SK-N-SH (cell line): ENCODE results near the gene RARB. TPM values are rescaled to one million over a fixed set of nuclear protein-coding genes. Genes with fewer than 3 reads are reported as not detected.

ENCODE experiments used
- CTCF ChIA-PET: fragments of 300-600, 350-600 bp; formaldehyde crosslinking; extraction: SDS; loops from one replicate; lab custom pipeline; 2021; lab: Yijun Ruan, JAX
- POLR2A ChIA-PET: fragments of 350-600 bp; sonication (Branson Sonifier 250); formaldehyde crosslinking; extraction: SDS; loops from one replicate; lab custom pipeline; 2020; ENCODE audit warnings: antibody characterized with exemption, inconsistent platforms; lab: Yijun Ruan, JAX
- DNase-seq: peaks from one replicate; pipeline ENCODE4 v3.0.0; 2012
- H2AFZ ChIP-seq: fragments of 200-600 bp; sonication (generic); 2 replicates; pipeline ENCODE4 v1.8.1; 2016; ENCODE audit warnings: antibody characterized with exemption, mild to moderate bottlenecking, low read depth
- H3F3A ChIP-seq: fragments of 200-600 bp; sonication (generic); replicated peaks from 2 replicates; pipeline ENCODE3; 2016; ENCODE audit warnings: antibody characterized with exemption, mild to moderate bottlenecking; ENCODE audit not compliant: insufficient read depth
- H3K27ac ChIP-seq, 2 experiments: fragments of 200-500 bp in 1 of 2; fragments of 200-600 bp in 1 of 2; sonication (Bioruptor generic) in 1 of 2; sonication (generic), shearing (Covaris generic) in 1 of 2; 2 replicates each; pipeline versions ENCODE4 v1.5.1 to v1.6.1; 2014 to 2016; ENCODE audit warnings: low read depth in 2 of 2, inconsistent platforms in 1 of 2, low read length in 1 of 2, mild to moderate bottlenecking in 1 of 2, mixed read lengths in 1 of 2
- H3K27me3 ChIP-seq: fragments of 200-600 bp; sonication (generic), shearing (Covaris generic); 2 replicates; pipeline ENCODE4 v1.6.1; 2016; ENCODE audit warnings: mixed run types; ENCODE audit not compliant: insufficient read depth
- H3K36me3 ChIP-seq, 2 experiments: fragments of 200-500 bp in 1 of 2; fragments of 200-600 bp in 1 of 2; sonication (Bioruptor generic) in 1 of 2; sonication (generic) in 1 of 2; replicated peaks in 1 of 2; 2 replicates each; pipeline versions ENCODE3 to v1.5.1; 2014 to 2016; ENCODE audit warnings: low read length in 1 of 2, mild to moderate bottlenecking in 1 of 2; ENCODE audit not compliant: insufficient read depth in 2 of 2, control insufficient read depth in 1 of 2
- H3K4me1 ChIP-seq, 2 experiments: fragments of 200-500 bp in 1 of 2; fragments of 200-600 bp in 1 of 2; sonication (Bioruptor generic) in 1 of 2; sonication (generic), shearing (Covaris generic) in 1 of 2; 2 replicates each; pipeline versions ENCODE4 v1.5.1 to v1.6.1; 2014 to 2016; ENCODE audit warnings: low read depth in 1 of 2, low read length in 1 of 2, mixed run types in 1 of 2; ENCODE audit not compliant: insufficient read depth in 2 of 2, control insufficient read depth in 1 of 2
- H3K4me2 ChIP-seq: fragments of 200-600 bp; sonication (generic), shearing (Covaris generic); 2 replicates; pipeline ENCODE4 v1.6.1; 2017; ENCODE audit warnings: mixed run types
- H3K4me3 ChIP-seq, 2 experiments: fragments of 200-500 bp in 1 of 2; fragments of 200-600 bp in 1 of 2; sonication (Bioruptor generic) in 1 of 2; sonication (generic), shearing (Covaris generic) in 1 of 2; 2 replicates each; pipeline versions ENCODE4 v1.5.1 to v1.8.1; 2014 to 2016; ENCODE audit warnings: low read depth in 2 of 2, inconsistent platforms in 1 of 2, low read length in 1 of 2, mild to moderate bottlenecking in 1 of 2, mixed read lengths in 1 of 2, moderate library complexity in 1 of 2
- H3K79me2 ChIP-seq: fragments of 200-600 bp; sonication (generic); 2 replicates; pipeline ENCODE4 v1.8.1; 2017; ENCODE audit warnings: mild to moderate bottlenecking; ENCODE audit not compliant: insufficient read depth
- H3K9ac ChIP-seq: fragments of 200-600 bp; sonication (generic); 2 replicates; pipeline ENCODE4 v1.6.1; 2017; ENCODE audit warnings: mixed run types
- H3K9me2 ChIP-seq: fragments of 200-600 bp; sonication (generic); 2 replicates; pipeline ENCODE4 v1.6.1; 2017; ENCODE audit warnings: mixed run types
- H3K9me3 ChIP-seq: fragments of 200-600 bp; sonication (generic); 2 replicates; pipeline ENCODE4 v1.6.1; 2017; ENCODE audit warnings: mixed run types, mild to moderate bottlenecking, moderate library complexity
- H4K20me1 ChIP-seq: fragments of 200-600 bp; sonication (generic); 2 replicates; pipeline ENCODE4 v1.6.1; 2017; ENCODE audit warnings: mild to moderate bottlenecking, mixed run types; ENCODE audit not compliant: insufficient read depth
- ELF1 ChIP-seq: IDR thresholded peaks from 2 replicates; pipeline ENCODE4 v1.4.0; 2012
- EZH2phosphoT487 ChIP-seq: fragments of 200-600 bp; sonication (generic); IDR thresholded peaks from 2 replicates; pipeline ENCODE4 v1.6.1; 2017; ENCODE audit warnings: low read depth, mixed run types, mild to moderate bottlenecking, antibody characterized with exemption, moderate library complexity, borderline replicate concordance
- FOXJ3 ChIP-seq: sonication (generic); formaldehyde crosslinking; IDR thresholded peaks from 2 replicates; pipeline ENCODE4 v1.5.1; 2020; ENCODE audit warnings: mild to moderate bottlenecking, missing genetic modification reagents
- FOXM1 ChIP-seq: IDR thresholded peaks from 2 replicates; pipeline ENCODE4 v1.4.0; 2012; ENCODE audit warnings: low read depth, mild to moderate bottlenecking
- GABPA ChIP-seq: IDR thresholded peaks from 2 replicates; pipeline ENCODE4 v1.4.0; 2012; ENCODE audit warnings: low read depth, mild to moderate bottlenecking
- JUND ChIP-seq: IDR thresholded peaks from 2 replicates; pipeline ENCODE4 v1.4.0; 2012
- MXI1 ChIP-seq: IDR thresholded peaks from 2 replicates; pipeline ENCODE4 v1.6.1; 2012; ENCODE audit warnings: mild to moderate bottlenecking, low read depth, low read length, improper control_type of control experiment
- NRF1 ChIP-seq: IDR thresholded peaks from 2 replicates; pipeline ENCODE4 v1.6.1; 2012; ENCODE audit warnings: low read depth, mild to moderate bottlenecking, low read length
- POLR2AphosphoS5 ChIP-seq: IDR thresholded peaks from 2 replicates; pipeline ENCODE4 v1.6.1; 2012; ENCODE audit warnings: low read depth, low read length
- SIN3A ChIP-seq: IDR thresholded peaks from 2 replicates; pipeline ENCODE4 v1.6.1; 2012; ENCODE audit warnings: low read depth, mild to moderate bottlenecking, low read length, moderate library complexity, borderline replicate concordance
- TAF1 ChIP-seq: IDR thresholded peaks from 2 replicates; pipeline ENCODE4 v1.6.1; 2012; ENCODE audit warnings: low read depth, mild to moderate bottlenecking, low read length, moderate library complexity, borderline replicate concordance
- TCF12 ChIP-seq: IDR thresholded peaks from 2 replicates; pipeline ENCODE4 v1.4.0; 2012
- TEAD4 ChIP-seq: IDR thresholded peaks from 2 replicates; pipeline ENCODE4 v1.4.0; 2012; ENCODE audit warnings: mild to moderate bottlenecking, borderline replicate concordance; ENCODE audit not compliant: insufficient read depth
- WGBS: methylation state at CpG from one replicate; pipeline ENCODE4 v1.1.6; 2017; ENCODE audit warnings: low lambda C conversion rate; 5-methylcytosine and 5-hydroxymethylcytosine counted together
- polyA plus RNA-seq, 3 experiments: library from polyadenylated mRNA; depleted of rRNA; stranded (reverse); fragments of >200 nt; gene quantifications; 2 replicates each; pipeline ENCODE4 v1.2.3, GENCODE V29; 2012
- small RNA-seq, 7 experiments: library from RNA; depleted of rRNA; stranded (forward); fragments of <200 nt; gene quantifications; one replicate each; pipeline ENCODE3, GENCODE V24; 2012
- TF ChIP-seq, protein P1 (sequence below): IDR thresholded peaks from 2 replicates; pipeline ENCODE4 v1.4.0; 2012; ENCODE audit warnings: low read depth
- TF ChIP-seq, protein P2 (sequence below): IDR thresholded peaks from 2 replicates; pipeline ENCODE4 v1.4.0; 2012; ENCODE audit warnings: low read depth, borderline replicate concordance
- TF ChIP-seq, protein P3 (sequence below): IDR thresholded peaks from 2 replicates; pipeline ENCODE4 v1.6.1; 2012; ENCODE audit warnings: mild to moderate bottlenecking, low read depth, low read length, moderate library complexity
- TF ChIP-seq, protein P4 (sequence below): fragments of 150-350 bp; IDR thresholded peaks from 2 replicates; pipeline ENCODE4 v1.6.1; 2016; ENCODE audit warnings: mild to moderate bottlenecking, low read depth, low read length

Gene RARB
- polyA plus RNA-seq, 1 of the 3 experiments (the other 2 are of a cell fraction) = 10.7 TPM

DNA sequence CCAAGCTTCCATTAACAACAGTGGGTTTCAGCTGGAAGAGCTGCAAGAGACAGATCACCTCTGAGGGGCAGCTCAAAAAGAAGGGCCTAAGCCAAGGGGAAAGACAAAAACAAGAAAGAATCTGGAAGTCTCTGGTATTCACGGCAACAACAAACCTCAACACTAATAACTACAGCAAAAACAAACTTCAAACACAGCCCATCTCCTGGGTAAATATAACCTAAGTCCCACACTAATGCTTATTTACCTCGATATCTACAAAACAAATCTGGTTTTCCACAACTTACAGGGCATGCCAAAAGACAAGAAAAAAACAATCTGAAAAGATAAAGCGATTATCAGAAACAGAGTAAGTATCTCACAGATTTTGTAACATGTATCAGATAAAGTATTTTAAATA, 207.0 kb downstream of the RARB start:
- Histone ChIP-seq H3K9me3 (no peaks in the 10 kb centered on the region), H3K4me3 (no peak overlapping the region), H3K79me2 (peaks cover 13% of the 10 kb centered on the region), H4K20me1 (no peaks in the 10 kb centered on the region), H3K36me3 (peaks cover 80 to 86% of the 10 kb centered on the region in 2 experiments), H3K9ac (no peak overlapping the region), H3K27ac (no peak overlapping the region), H3K4me1 (no peaks in the 10 kb centered on the region; a peak in 1 of 4 replicates), H3F3A (no peaks in the 10 kb centered on the region), H3K9me2 (no peaks in the 10 kb centered on the region), H3K27me3 (no peaks in the 10 kb centered on the region), H3K4me2 (no peak overlapping the region), H2AFZ (no peak overlapping the region)
- TF ChIP-seq TAF1 (no peak), SIN3A (no peak), GABPA (no peak), FOXJ3 (CRISPR knock-in tag) (no peak), FOXM1 (no peak), ELF1 (no peak), EZH2phosphoT487 (no peak), TCF12 (no peak), MXI1 (no peak), POLR2AphosphoS5 (no peak), NRF1 (no peak), JUND (no peak), TEAD4 (no peak)
- TF ChIP-seq, protein P1, sequence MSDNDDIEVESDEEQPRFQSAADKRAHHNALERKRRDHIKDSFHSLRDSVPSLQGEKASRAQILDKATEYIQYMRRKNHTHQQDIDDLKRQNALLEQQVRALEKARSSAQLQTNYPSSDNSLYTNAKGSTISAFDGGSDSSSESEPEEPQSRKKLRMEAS = no peak
- TF ChIP-seq, protein P2, sequence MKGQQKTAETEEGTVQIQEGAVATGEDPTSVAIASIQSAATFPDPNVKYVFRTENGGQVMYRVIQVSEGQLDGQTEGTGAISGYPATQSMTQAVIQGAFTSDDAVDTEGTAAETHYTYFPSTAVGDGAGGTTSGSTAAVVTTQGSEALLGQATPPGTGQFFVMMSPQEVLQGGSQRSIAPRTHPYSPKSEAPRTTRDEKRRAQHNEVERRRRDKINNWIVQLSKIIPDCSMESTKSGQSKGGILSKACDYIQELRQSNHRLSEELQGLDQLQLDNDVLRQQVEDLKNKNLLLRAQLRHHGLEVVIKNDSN = no peak
- TF ChIP-seq, protein P3, sequence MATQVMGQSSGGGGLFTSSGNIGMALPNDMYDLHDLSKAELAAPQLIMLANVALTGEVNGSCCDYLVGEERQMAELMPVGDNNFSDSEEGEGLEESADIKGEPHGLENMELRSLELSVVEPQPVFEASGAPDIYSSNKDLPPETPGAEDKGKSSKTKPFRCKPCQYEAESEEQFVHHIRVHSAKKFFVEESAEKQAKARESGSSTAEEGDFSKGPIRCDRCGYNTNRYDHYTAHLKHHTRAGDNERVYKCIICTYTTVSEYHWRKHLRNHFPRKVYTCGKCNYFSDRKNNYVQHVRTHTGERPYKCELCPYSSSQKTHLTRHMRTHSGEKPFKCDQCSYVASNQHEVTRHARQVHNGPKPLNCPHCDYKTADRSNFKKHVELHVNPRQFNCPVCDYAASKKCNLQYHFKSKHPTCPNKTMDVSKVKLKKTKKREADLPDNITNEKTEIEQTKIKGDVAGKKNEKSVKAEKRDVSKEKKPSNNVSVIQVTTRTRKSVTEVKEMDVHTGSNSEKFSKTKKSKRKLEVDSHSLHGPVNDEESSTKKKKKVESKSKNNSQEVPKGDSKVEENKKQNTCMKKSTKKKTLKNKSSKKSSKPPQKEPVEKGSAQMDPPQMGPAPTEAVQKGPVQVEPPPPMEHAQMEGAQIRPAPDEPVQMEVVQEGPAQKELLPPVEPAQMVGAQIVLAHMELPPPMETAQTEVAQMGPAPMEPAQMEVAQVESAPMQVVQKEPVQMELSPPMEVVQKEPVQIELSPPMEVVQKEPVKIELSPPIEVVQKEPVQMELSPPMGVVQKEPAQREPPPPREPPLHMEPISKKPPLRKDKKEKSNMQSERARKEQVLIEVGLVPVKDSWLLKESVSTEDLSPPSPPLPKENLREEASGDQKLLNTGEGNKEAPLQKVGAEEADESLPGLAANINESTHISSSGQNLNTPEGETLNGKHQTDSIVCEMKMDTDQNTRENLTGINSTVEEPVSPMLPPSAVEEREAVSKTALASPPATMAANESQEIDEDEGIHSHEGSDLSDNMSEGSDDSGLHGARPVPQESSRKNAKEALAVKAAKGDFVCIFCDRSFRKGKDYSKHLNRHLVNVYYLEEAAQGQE = no peak
- TF ChIP-seq, protein P4, sequence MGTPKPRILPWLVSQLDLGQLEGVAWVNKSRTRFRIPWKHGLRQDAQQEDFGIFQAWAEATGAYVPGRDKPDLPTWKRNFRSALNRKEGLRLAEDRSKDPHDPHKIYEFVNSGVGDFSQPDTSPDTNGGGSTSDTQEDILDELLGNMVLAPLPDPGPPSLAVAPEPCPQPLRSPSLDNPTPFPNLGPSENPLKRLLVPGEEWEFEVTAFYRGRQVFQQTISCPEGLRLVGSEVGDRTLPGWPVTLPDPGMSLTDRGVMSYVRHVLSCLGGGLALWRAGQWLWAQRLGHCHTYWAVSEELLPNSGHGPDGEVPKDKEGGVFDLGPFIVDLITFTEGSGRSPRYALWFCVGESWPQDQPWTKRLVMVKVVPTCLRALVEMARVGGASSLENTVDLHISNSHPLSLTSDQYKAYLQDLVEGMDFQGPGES = no peak
- WGBS = 93% methylated on average over 3 of the region's 3 CpGs
- POLR2A ChIA-PET = no interaction called here
- no peak for DNase-seq
- CTCF ChIA-PET = interaction anchor here (7.9 kb wide), 1 partner anchor 13 kb away, joined by 46 read pairs; no protein-coding TSS in a partner anchor

Small RNAs within 50 kb of the gene (small RNA-seq; reads per million reads assigned to genes)
- 0 to 0.06 (median 0) reads per million in 7 experiments for gene RF01161
- gene RF02271 = 0 reads per million in 7 experiments

Other genes starting within 250 kb of the RARB start
- 20.4 and 22.1 TPM in 2 replicates for gene TOP2B, start 236.6 kb downstream of the RARB start, polyA plus RNA-seq (2012; rRNA removed)